ENCODE measurements around the gene CASP7. TPM values are rescaled to one million over a fixed set of nuclear protein-coding genes. Genes with fewer than 3 reads are reported as not detected.
"Not testable (repeated sequence)": the region's sequence is repeated elsewhere in the genome, so short reads cannot be mapped to it uniquely, and the experiment has no call there.

The CASP7 gene
- total RNA-seq, 1 experiment from 2014 or later: 38.2 TPM

GRCh38 chr10:113770346-113770745 is 90.6 kb downstream of the CASP7 start:
- POLR2A ChIA-PET: no interaction called here
- in situ Hi-C loops (cut with HindIII; ENCODE audit: low pct_unique_long_range_greater_than_20kb, low sequenced_read_pairs) (no loop called here), intact Hi-C loops (cut with micrococcal nuclease; ENCODE audit: unreplicated experiment) (no loop called here)
- H3K27ac ChIP-seq (ENCODE audit: low read length): no peak overlapping the region
- CTCF ChIA-PET: no interaction called here
- no peaks in the 10 kb centered on the region for H3K9me3 ChIP-seq (ENCODE audit: control insufficient read depth, insufficient read depth, low read depth, low read length)
- peaks cover under 1% of the 10 kb centered on the region; the same call in 1 of the 2 replicates for H3K36me3 ChIP-seq (ENCODE audit: control insufficient read depth, insufficient read depth, low read length)
- no peak for TF ChIP-seq TCF7L2 (IDR thresholded peaks at IDR 0.05; ENCODE audit: low read depth, low read length)
- TF ChIP-seq POLR2AphosphoS5 (IDR thresholded peaks at IDR 0.05; ENCODE audit: low read depth, low read length): no peak
- TF ChIP-seq REST (IDR thresholded peaks at IDR 0.05; ENCODE audit: insufficient read depth in 1 of 2, low read depth in 2 of 2, low read length in 1 of 2): no peak
- TF ChIP-seq SIN3A (IDR thresholded peaks at IDR 0.05; ENCODE audit: borderline replicate concordance, insufficient read depth, low read depth, low read length): no peak
- no peak for TF ChIP-seq CTCF (IDR thresholded peaks at IDR 0.05)
- no peaks in the 10 kb centered on the region for H3K4me1 ChIP-seq (ENCODE audit: control insufficient read depth, insufficient read depth, low read length)
- DNase-seq (ENCODE audit: low read depth, low spot score) (no peak), ATAC-seq (no peak)
- no peak overlapping the region for H3K4me3 ChIP-seq (ENCODE audit: low read depth in 2 of 2, low read length in 2 of 2)
- BruUV-seq (replicated peaks): no TSS peak
- peaks cover 59% of the 10 kb centered on the region for H3K27me3 ChIP-seq (ENCODE audit: control insufficient read depth, insufficient read depth, low read length)

GRCh38 chr10:113771131-113771530 is 91.4 kb downstream of the CASP7 start:
- H3K9me3 ChIP-seq (ENCODE audit: control insufficient read depth, insufficient read depth, low read depth, low read length); H3K4me1 ChIP-seq (ENCODE audit: control insufficient read depth, insufficient read depth, low read length); BruUV-seq (replicated peaks); POLR2A ChIA-PET; ATAC-seq; in situ Hi-C loops (cut with HindIII; ENCODE audit: low pct_unique_long_range_greater_than_20kb, low sequenced_read_pairs); H3K27ac ChIP-seq (ENCODE audit: low read length); DNase-seq (ENCODE audit: low read depth, low spot score); CTCF ChIA-PET; H3K36me3 ChIP-seq (ENCODE audit: control insufficient read depth, insufficient read depth, low read length); intact Hi-C loops (cut with micrococcal nuclease; ENCODE audit: unreplicated experiment); H3K4me3 ChIP-seq (ENCODE audit: low read depth in 2 of 2, low read length in 2 of 2): not testable (repeated sequence)
- H3K27me3 ChIP-seq (ENCODE audit: control insufficient read depth, insufficient read depth, low read length): peaks cover 58% of the 10 kb centered on the region

- H3K36me3 ChIP-seq (ENCODE audit: control insufficient read depth, insufficient read depth, low read length): no peaks in the 10 kb centered on the region
- peaks cover 21% of the 10 kb centered on the region for H3K27me3 ChIP-seq (ENCODE audit: control insufficient read depth, insufficient read depth, low read length)
- H3K9me3 ChIP-seq (ENCODE audit: control insufficient read depth, insufficient read depth, low read depth, low read length): no peaks in the 10 kb centered on the region
- BruUV-seq (replicated peaks): no TSS peak
- ChIA-PET POLR2A (no interaction called here), CTCF (no interaction called here)
- TF ChIP-seq SIN3A (IDR thresholded peaks at IDR 0.05; ENCODE audit: borderline replicate concordance, insufficient read depth, low read depth, low read length) (no peak), TCF7L2 (IDR thresholded peaks at IDR 0.05; ENCODE audit: low read depth, low read length) (no peak), REST (IDR thresholded peaks at IDR 0.05; ENCODE audit: insufficient read depth in 1 of 2, low read depth in 2 of 2, low read length in 1 of 2) (no peak), CTCF (IDR thresholded peaks at IDR 0.05) (no peak), POLR2AphosphoS5 (IDR thresholded peaks at IDR 0.05; ENCODE audit: low read depth, low read length) (no peak)
- ATAC-seq (no peak), DNase-seq (ENCODE audit: low read depth, low spot score) (no peak)
- in situ Hi-C loops (cut with HindIII; ENCODE audit: low pct_unique_long_range_greater_than_20kb, low sequenced_read_pairs) (no loop called here), intact Hi-C loops (cut with micrococcal nuclease; ENCODE audit: unreplicated experiment) (no loop called here)
- H3K4me1 ChIP-seq (ENCODE audit: control insufficient read depth, insufficient read depth, low read length): no peaks in the 10 kb centered on the region
- H3K4me3 ChIP-seq (ENCODE audit: low read depth in 2 of 2, low read length in 2 of 2): no peak overlapping the region
- H3K27ac ChIP-seq (ENCODE audit: low read length): no peak overlapping the region
These were observed 96.1 kb downstream of the CASP7 start for GRCh38 chr10:113775686-113776294.

Measured in Panc1 (cell line).